Neural cell (in vitro differentiated cells): ENCODE data around the gene FADS3. TPM values are rescaled to one million over a fixed set of nuclear protein-coding genes. Genes with fewer than 3 reads are reported as not detected.

Experiments
- H2AFZ ChIP-seq: fragments of 200-600, 300-800 bp; sonication (generic), shearing (Covaris generic); 2 replicates; pipeline ENCODE4 v1.6.0; 2014; ENCODE audit warnings: low read depth, mild to moderate bottlenecking, antibody characterized with exemption, low read length, moderate library complexity
- H3F3A ChIP-seq: fragments of 200-600 bp; shearing (Covaris generic); 2 replicates; pipeline ENCODE4 v1.6.1; 2016; ENCODE audit warnings: mild to moderate bottlenecking, moderate library complexity, mixed read lengths, antibody characterized with exemption, low read length; ENCODE audit not compliant: insufficient read depth, poor library complexity, severe bottlenecking
- H3K27ac ChIP-seq: fragments of 200-600, 300-800 bp; sonication (generic), shearing (Covaris generic); 2 replicates; pipeline ENCODE4 v1.5.1; 2014; ENCODE audit warnings: mild to moderate bottlenecking, low read length, moderate library complexity
- H3K27me3 ChIP-seq: fragments of 300-800, 200-600 bp; sonication (generic), shearing (Covaris generic); 2 replicates; pipeline ENCODE4 v1.6.0; 2014; ENCODE audit warnings: mild to moderate bottlenecking, low read depth, low read length, moderate library complexity; ENCODE audit not compliant: insufficient read depth
- H3K36me3 ChIP-seq: fragments of 300-800, 200-600 bp; sonication (generic), shearing (Covaris generic); 2 replicates; pipeline ENCODE4 v1.5.1; 2014; ENCODE audit warnings: mild to moderate bottlenecking, antibody characterized with exemption, low read length, moderate library complexity; ENCODE audit not compliant: insufficient read depth
- H3K4me2 ChIP-seq: fragments of 300-800, 200-600 bp; sonication (generic), shearing (Covaris generic); 2 replicates; pipeline ENCODE4 v1.6.0; 2014; ENCODE audit warnings: mild to moderate bottlenecking, low read length
- H3K4me3 ChIP-seq: fragments of 300-800, 200-600 bp; sonication (generic), shearing (Covaris generic); 2 replicates; pipeline ENCODE4 v1.5.1; 2014; ENCODE audit warnings: mild to moderate bottlenecking, low read length, moderate library complexity
- H3K79me2 ChIP-seq: fragments of 200-600 bp; shearing (Covaris generic); replicated peaks from 2 replicates; pipeline ENCODE4 v1.6.0; 2014; ENCODE audit warnings: mild to moderate bottlenecking, low read length, moderate library complexity; ENCODE audit not compliant: insufficient read depth
- H3K9ac ChIP-seq: fragments of 300-800, 200-600 bp; sonication (generic), shearing (Covaris generic); 2 replicates; pipeline ENCODE4 v1.6.1; 2016; ENCODE audit warnings: mild to moderate bottlenecking, low read length, mixed read lengths
- H3K9me2 ChIP-seq: fragments of 200-600 bp; shearing (Covaris generic); 2 replicates; pipeline ENCODE4 v1.6.1; 2016; ENCODE audit warnings: mild to moderate bottlenecking, low read length, mixed read lengths; ENCODE audit not compliant: insufficient read depth
- H3K9me3 ChIP-seq: fragments of 200-600, 300-800 bp; sonication (generic), shearing (Covaris generic); 2 replicates; pipeline ENCODE4 v1.6.1; 2016; ENCODE audit warnings: mild to moderate bottlenecking, mixed run types, low read length, moderate library complexity, mixed read lengths
- H4K20me1 ChIP-seq: fragments of 200-600 bp; shearing (Covaris generic); 2 replicates; pipeline ENCODE4 v1.6.1; 2016; ENCODE audit warnings: mild to moderate bottlenecking, mixed run types; ENCODE audit not compliant: insufficient read depth
- CTCF ChIP-seq: fragments of 450-650 bp; IDR thresholded peaks from 2 replicates; pipeline ENCODE4 v1.5.1; 2014; ENCODE audit warnings: antibody characterized with exemption, mild to moderate bottlenecking, moderate library complexity; ENCODE audit not compliant: poor library complexity, severe bottlenecking
- EP300 ChIP-seq: fragments of 450-650 bp; conservative IDR thresholded peaks from 2 replicates; pipeline ENCODE4 v1.6.1; 2014; ENCODE audit warnings: antibody characterized with exemption, mild to moderate bottlenecking, moderate library complexity; ENCODE audit not compliant: poor library complexity, severe bottlenecking
- EZH2 ChIP-seq: fragments of 200-600, 300-800 bp; shearing (Covaris generic), sonication (generic); IDR thresholded peaks from 2 replicates; pipeline ENCODE4 v1.6.1; 2014; ENCODE audit warnings: antibody characterized with exemption, low read length, borderline replicate concordance, mild to moderate bottlenecking; ENCODE audit not compliant: insufficient read depth, poor library complexity, severe bottlenecking
- MXI1 ChIP-seq: fragments of 450-650 bp; conservative IDR thresholded peaks from 2 replicates; pipeline ENCODE4 v1.6.1; 2014; ENCODE audit warnings: antibody characterized with exemption, mild to moderate bottlenecking; ENCODE audit not compliant: poor library complexity, severe bottlenecking
- POLR2AphosphoS5 ChIP-seq: IDR thresholded peaks from 2 replicates; pipeline ENCODE4 v1.6.1; 2012
- RAD21 ChIP-seq: fragments of 450-650 bp; conservative IDR thresholded peaks from 2 replicates; pipeline ENCODE4 v1.6.1; 2014; ENCODE audit warnings: antibody characterized with exemption, mild to moderate bottlenecking, moderate library complexity
- SMC3 ChIP-seq: fragments of 450-650 bp; conservative IDR thresholded peaks from 2 replicates; pipeline ENCODE4 v1.6.1; 2014; ENCODE audit warnings: antibody characterized with exemption, mild to moderate bottlenecking, moderate library complexity; ENCODE audit not compliant: poor library complexity
- TAF1 ChIP-seq: IDR thresholded peaks from 2 replicates; pipeline ENCODE4 v1.6.1; 2012; ENCODE audit warnings: low read depth
- polyA plus RNA-seq: library from polyadenylated mRNA; depleted of rRNA; stranded (reverse); fragments of >200 nt; gene quantifications from 2 replicates; pipeline ENCODE4 v1.2.3, GENCODE V29; 2014
- TF ChIP-seq, protein P1 (sequence below): IDR thresholded peaks from 2 replicates; pipeline ENCODE4 v1.6.1; 2012; ENCODE audit warnings: borderline replicate concordance

FADS3 gene
- polyA plus RNA-seq, 1 donor from 2014 or later: 35.4 TPM

GRCh38 chr11:61916737-61917333, 25.5 kb upstream of the FADS3 start:
- no peak for TF ChIP-seq TAF1
- no peak overlapping the region for H3K4me2 ChIP-seq
- no peaks in the 10 kb centered on the region for H3K9me3 ChIP-seq
- H3F3A ChIP-seq: no peaks in the 10 kb centered on the region
- peak overlapping the region; percentile 59 for H3K9ac ChIP-seq
- no peaks in the 10 kb centered on the region for H4K20me1 ChIP-seq
- H3K27me3 ChIP-seq: peaks cover 28% of the 10 kb centered on the region
- H3K9me2 ChIP-seq: no peaks in the 10 kb centered on the region
- no peak overlapping the region for H2AFZ ChIP-seq
- H3K4me3 ChIP-seq: peak overlapping the region; percentile 69
- no peak overlapping the region for H3K27ac ChIP-seq
- no peaks in the 10 kb centered on the region for H3K36me3 ChIP-seq
- no peaks in the 10 kb centered on the region for H3K79me2 ChIP-seq

DNA sequence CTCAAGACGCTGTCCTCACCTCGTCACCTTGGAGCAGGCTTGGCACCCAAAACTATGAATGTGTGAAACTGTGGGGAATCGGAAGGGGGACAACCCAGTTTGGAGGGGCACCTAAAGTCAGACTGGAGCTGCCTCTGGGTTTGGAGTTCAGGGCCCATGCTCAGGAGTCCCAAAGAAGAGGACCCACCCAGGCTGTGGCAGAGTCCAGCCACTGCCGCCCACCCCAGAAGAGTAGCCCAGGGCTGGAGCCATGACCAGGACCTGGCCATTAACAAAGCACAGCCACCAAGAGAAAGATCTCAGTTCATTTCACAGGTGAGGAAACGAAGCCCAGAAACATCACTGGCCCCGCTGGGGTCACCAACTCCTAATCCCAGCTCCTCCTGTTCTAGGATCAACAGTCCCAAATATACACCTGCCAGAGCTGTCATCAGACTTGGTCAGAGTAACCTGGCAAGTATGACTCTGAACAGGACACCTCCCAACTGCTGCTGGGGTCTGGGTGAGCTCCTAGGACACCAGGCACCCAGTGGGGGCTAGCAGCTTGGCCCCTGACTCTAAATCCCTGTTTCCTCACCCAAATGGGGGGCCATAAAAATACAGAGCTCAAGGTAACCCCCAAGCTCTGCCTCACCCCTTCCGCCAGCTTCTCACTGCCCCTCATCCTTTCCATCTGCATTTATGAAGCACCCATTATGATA, 23.3 kb upstream of the FADS3 start:
- H3K9ac ChIP-seq: no peak overlapping the region
- H3K27ac ChIP-seq: no peak overlapping the region
- H3K4me3 ChIP-seq: no peak overlapping the region
- H3F3A ChIP-seq: no peaks in the 10 kb centered on the region
- H3K4me2 ChIP-seq: no peak overlapping the region
- peaks cover 28% of the 10 kb centered on the region for H3K27me3 ChIP-seq
- H3K9me2 ChIP-seq: no peaks in the 10 kb centered on the region
- H3K79me2 ChIP-seq: no peaks in the 10 kb centered on the region
- no peaks in the 10 kb centered on the region for H3K36me3 ChIP-seq
- H3K9me3 ChIP-seq: no peaks in the 10 kb centered on the region
- H2AFZ ChIP-seq: no peak overlapping the region
- H4K20me1 ChIP-seq: no peaks in the 10 kb centered on the region
- TF ChIP-seq CTCF: no peak
- no peak for TF ChIP-seq SMC3
- no peak for TF ChIP-seq EP300
- no peak for TF ChIP-seq TAF1
- TF ChIP-seq, protein P1, sequence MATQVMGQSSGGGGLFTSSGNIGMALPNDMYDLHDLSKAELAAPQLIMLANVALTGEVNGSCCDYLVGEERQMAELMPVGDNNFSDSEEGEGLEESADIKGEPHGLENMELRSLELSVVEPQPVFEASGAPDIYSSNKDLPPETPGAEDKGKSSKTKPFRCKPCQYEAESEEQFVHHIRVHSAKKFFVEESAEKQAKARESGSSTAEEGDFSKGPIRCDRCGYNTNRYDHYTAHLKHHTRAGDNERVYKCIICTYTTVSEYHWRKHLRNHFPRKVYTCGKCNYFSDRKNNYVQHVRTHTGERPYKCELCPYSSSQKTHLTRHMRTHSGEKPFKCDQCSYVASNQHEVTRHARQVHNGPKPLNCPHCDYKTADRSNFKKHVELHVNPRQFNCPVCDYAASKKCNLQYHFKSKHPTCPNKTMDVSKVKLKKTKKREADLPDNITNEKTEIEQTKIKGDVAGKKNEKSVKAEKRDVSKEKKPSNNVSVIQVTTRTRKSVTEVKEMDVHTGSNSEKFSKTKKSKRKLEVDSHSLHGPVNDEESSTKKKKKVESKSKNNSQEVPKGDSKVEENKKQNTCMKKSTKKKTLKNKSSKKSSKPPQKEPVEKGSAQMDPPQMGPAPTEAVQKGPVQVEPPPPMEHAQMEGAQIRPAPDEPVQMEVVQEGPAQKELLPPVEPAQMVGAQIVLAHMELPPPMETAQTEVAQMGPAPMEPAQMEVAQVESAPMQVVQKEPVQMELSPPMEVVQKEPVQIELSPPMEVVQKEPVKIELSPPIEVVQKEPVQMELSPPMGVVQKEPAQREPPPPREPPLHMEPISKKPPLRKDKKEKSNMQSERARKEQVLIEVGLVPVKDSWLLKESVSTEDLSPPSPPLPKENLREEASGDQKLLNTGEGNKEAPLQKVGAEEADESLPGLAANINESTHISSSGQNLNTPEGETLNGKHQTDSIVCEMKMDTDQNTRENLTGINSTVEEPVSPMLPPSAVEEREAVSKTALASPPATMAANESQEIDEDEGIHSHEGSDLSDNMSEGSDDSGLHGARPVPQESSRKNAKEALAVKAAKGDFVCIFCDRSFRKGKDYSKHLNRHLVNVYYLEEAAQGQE: no peak
- no peak for TF ChIP-seq RAD21
- no peak for TF ChIP-seq POLR2AphosphoS5
- TF ChIP-seq EZH2: no peak
- no peak for TF ChIP-seq MXI1
